SK-N-MC (cell line): ENCODE results near the gene AKAP9.

Experiments
- EZH2 ChIP-seq: fragments of 200-600 bp; sonication (generic); IDR thresholded peaks from one replicate; pipeline ENCODE4 v1.6.1; 2017; ENCODE audit warnings: antibody characterized with exemption
- FOXP2 ChIP-seq: optimal IDR thresholded peaks from 2 replicates; pipeline ENCODE3; 2011; ENCODE audit warnings: mild to moderate bottlenecking, moderate library complexity; ENCODE audit not compliant: insufficient read depth; ENCODE audit errors: extremely low read length, control extremely low read depth
- POLR2AphosphoS5 ChIP-seq: IDR thresholded peaks from 2 replicates; pipeline ENCODE4 v1.6.1; 2012; ENCODE audit warnings: mild to moderate bottlenecking, low read depth, low read length, borderline replicate concordance

DNA sequence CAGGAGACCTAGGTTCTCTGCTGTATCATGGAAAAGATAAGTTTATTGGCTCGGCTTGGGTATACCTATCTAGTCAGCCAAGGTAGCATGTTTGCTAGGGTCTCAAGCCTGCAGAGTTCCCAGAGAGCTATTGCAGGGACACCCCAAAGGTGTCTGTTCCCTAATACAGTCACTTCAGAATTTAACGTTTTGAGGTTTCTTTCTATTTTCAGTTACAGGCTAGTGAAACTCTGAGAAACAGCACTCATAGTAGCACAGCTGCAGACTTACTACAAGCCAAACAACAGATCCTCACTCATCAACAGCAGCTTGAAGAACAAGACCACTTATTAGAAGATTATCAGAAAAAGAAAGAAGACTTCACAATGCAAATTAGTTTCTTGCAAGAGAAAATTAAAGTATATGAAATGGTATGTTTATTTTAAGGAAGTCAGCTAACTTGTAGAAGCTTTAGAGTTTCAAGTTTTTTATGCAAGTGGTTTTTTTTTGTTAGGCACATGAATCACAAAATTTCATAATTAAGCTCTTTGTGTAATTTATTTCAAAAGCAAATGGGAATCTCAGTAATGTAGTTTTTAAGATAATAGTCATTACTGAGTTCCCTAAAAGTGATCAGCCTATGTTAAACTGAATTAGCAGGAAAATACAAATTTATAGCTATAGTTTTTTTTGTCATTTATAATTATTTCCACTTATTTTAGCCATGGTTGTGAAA, 54.9 kb downstream of the AKAP9 start:
- TF ChIP-seq POLR2AphosphoS5 (no peak), EZH2 (no peak), FOXP2 (no peak)
